ENCODE results near the gene GPR52.
"Not testable (repeated sequence)": the region's sequence is repeated elsewhere in the genome, so short reads cannot be mapped to it uniquely, and the experiment has no call there.

Gene GPR52, protein sequence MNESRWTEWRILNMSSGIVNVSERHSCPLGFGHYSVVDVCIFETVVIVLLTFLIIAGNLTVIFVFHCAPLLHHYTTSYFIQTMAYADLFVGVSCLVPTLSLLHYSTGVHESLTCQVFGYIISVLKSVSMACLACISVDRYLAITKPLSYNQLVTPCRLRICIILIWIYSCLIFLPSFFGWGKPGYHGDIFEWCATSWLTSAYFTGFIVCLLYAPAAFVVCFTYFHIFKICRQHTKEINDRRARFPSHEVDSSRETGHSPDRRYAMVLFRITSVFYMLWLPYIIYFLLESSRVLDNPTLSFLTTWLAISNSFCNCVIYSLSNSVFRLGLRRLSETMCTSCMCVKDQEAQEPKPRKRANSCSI

DNA sequence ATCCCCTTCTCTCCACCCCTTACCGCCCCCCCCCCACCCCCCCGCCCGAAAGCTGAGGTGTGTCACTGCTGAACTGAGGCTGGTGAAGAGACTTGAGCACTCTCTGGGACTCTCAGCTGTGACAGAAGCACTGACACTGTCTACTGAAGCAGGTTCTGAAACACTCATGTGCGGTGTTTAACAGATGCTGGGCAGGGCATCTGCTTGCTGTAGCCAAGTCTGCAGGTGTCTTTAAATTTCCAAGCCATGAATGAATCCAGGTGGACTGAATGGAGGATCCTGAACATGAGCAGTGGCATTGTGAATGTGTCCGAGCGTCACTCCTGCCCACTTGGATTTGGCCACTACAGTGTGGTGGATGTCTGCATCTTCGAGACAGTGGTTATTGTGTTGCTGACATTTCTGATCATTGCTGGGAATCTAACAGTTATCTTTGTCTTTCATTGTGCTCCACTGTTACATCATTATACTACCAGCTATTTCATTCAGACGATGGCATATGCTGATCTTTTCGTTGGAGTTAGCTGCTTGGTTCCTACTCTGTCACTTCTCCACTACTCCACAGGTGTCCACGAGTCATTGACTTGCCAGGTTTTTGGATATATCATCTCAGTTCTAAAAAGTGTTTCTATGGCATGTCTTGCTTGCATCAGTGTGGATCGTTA is at the start of gene GPR52:
Gene GPR52 (plus strand): TSS at position 99 of the 665 bp plus-strand sequence. CDS start 148 bp downstream, at position 247.
- Histone ChIP-seq H3K4me1 (ENCODE audit: control insufficient read depth, insufficient read depth, low read length) (no peaks in the 10 kb centered on the region), H3K4me3 (ENCODE audit: low read depth, low read length) (no peak within 1 kb of the TSS), H3K27me3 (ENCODE audit: control insufficient read depth, insufficient read depth, low read length) (no peaks in the 10 kb centered on the region)

GRCh38 chr1:174398246-174398645 is 49.5 kb upstream of the GPR52 start:
- H3K36me3 ChIP-seq (ENCODE audit: control insufficient read depth, insufficient read depth, low read length) = no peaks in the 10 kb centered on the region

More for the DNA sequence above, at the start of gene GPR52:
- no peaks in the 10 kb centered on the region for H3K9me3 ChIP-seq (ENCODE audit: control insufficient read depth, insufficient read depth, low read length)
- H3K36me3 ChIP-seq (ENCODE audit: control insufficient read depth, insufficient read depth, low read length) = no peaks in the 10 kb centered on the region
- H3K9ac ChIP-seq (ENCODE audit: low read depth, low read length) = no peak within 1 kb of the TSS

GRCh38 chr1:174399211-174399610 is 48.6 kb upstream of the GPR52 start:
- no peak overlapping the region for H3K9ac ChIP-seq (ENCODE audit: low read depth, low read length)
- no peak overlapping the region for H3K4me3 ChIP-seq (ENCODE audit: low read depth, low read length)
- no peaks in the 10 kb centered on the region for H3K4me1 ChIP-seq (ENCODE audit: control insufficient read depth, insufficient read depth, low read length)
- no peaks in the 10 kb centered on the region for H3K27me3 ChIP-seq (ENCODE audit: control insufficient read depth, insufficient read depth, low read length)
- H3K9me3 ChIP-seq (ENCODE audit: control insufficient read depth, insufficient read depth, low read length) = no peaks in the 10 kb centered on the region
- H3K36me3 ChIP-seq (ENCODE audit: control insufficient read depth, insufficient read depth, low read length) = no peaks in the 10 kb centered on the region

More at GRCh38 chr1:174398246-174398645, 49.5 kb upstream of the GPR52 start:
- no peak overlapping the region for H3K4me3 ChIP-seq (ENCODE audit: low read depth, low read length)
- no peaks in the 10 kb centered on the region for H3K4me1 ChIP-seq (ENCODE audit: control insufficient read depth, insufficient read depth, low read length)
- no peaks in the 10 kb centered on the region for H3K27me3 ChIP-seq (ENCODE audit: control insufficient read depth, insufficient read depth, low read length)
- H3K9ac ChIP-seq (ENCODE audit: low read depth, low read length) = no peak overlapping the region
- no peaks in the 10 kb centered on the region for H3K9me3 ChIP-seq (ENCODE audit: control insufficient read depth, insufficient read depth, low read length)

GRCh38 chr1:174401075-174401474 is 46.7 kb upstream of the GPR52 start:
- Histone ChIP-seq H3K4me3 (ENCODE audit: low read depth, low read length) (no peak overlapping the region), H3K27me3 (ENCODE audit: control insufficient read depth, insufficient read depth, low read length) (no peaks in the 10 kb centered on the region), H3K36me3 (ENCODE audit: control insufficient read depth, insufficient read depth, low read length) (no peaks in the 10 kb centered on the region), H3K9ac (ENCODE audit: low read depth, low read length) (no peak overlapping the region), H3K4me1 (ENCODE audit: control insufficient read depth, insufficient read depth, low read length) (no peaks in the 10 kb centered on the region), H3K9me3 (ENCODE audit: control insufficient read depth, insufficient read depth, low read length) (no peaks in the 10 kb centered on the region)

DNA sequence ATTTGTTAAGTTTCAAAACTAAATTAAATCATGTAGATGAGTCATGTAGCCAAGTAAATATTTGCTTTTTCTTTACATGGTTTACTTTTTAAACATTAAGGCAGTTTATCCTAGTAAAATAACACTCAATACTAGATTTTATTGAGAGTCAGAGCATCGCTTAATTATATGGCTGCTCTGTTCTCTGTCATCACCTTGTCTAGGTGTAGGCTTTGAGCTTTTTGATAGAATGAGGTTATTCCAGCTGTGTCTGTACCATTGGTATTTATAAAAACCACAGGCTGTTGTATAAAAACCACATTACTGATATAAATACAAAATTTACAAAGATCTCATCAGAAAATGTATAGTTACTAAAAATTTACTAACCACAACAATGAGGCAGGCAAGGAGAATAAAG is 42.5 kb upstream of the GPR52 start:
- Histone ChIP-seq H3K27me3 (ENCODE audit: control insufficient read depth, insufficient read depth, low read length) (no peaks in the 10 kb centered on the region), H3K9me3 (ENCODE audit: control insufficient read depth, insufficient read depth, low read length) (no peaks in the 10 kb centered on the region), H3K9ac (ENCODE audit: low read depth, low read length) (no peak overlapping the region), H3K36me3 (ENCODE audit: control insufficient read depth, insufficient read depth, low read length) (no peaks in the 10 kb centered on the region), H3K4me1 (ENCODE audit: control insufficient read depth, insufficient read depth, low read length) (no peaks in the 10 kb centered on the region), H3K4me3 (ENCODE audit: low read depth, low read length) (no peak overlapping the region)

DNA sequence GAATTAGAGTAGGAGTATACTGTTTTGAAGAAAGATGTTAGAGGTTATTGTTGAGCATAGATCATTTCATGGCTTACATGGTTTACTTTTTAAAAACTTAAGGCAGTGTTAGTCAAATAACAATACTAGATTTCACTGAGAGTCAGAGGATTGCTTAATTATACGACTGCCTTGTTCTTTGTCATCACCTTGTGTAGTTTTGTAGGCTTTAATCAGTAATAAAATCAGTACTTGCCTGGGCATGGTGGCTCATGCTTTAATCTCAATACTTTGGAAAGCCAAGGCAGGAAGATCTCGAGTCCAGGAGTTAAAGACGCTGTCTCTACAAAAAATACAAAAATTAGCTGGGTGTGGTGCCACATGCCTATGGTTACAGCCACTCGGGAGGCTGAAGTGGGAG is 41.3 kb upstream of the GPR52 start:
- Histone ChIP-seq H3K36me3 (ENCODE audit: control insufficient read depth, insufficient read depth, low read length) (no peaks in the 10 kb centered on the region), H3K27me3 (ENCODE audit: control insufficient read depth, insufficient read depth, low read length) (no peaks in the 10 kb centered on the region), H3K9ac (ENCODE audit: low read depth, low read length) (no peak overlapping the region), H3K4me3 (ENCODE audit: low read depth, low read length) (no peak overlapping the region), H3K9me3 (ENCODE audit: control insufficient read depth, insufficient read depth, low read length) (no peaks in the 10 kb centered on the region), H3K4me1 (ENCODE audit: control insufficient read depth, insufficient read depth, low read length) (no peaks in the 10 kb centered on the region)

DNA sequence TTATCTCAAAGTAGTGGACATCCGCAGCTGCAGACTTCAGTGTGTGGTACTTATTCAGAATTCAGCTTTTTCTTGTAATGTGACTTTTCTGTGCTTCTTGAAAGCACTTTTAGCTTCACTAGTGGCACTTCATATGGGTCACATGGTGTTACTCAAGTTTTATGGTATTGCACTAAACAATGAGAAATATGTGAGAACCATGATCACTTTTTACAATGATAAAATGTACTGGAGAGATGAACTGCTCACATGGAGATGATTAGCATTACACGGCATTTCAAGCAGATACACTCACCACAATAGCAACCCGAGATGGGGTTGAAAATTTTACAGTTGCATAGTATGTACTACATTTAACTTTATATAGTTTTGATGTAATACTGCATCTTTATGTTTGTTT is 40.1 kb upstream of the GPR52 start:
- Histone ChIP-seq H3K27me3 (ENCODE audit: control insufficient read depth, insufficient read depth, low read length) (no peaks in the 10 kb centered on the region), H3K4me1 (ENCODE audit: control insufficient read depth, insufficient read depth, low read length) (no peaks in the 10 kb centered on the region), H3K9me3 (ENCODE audit: control insufficient read depth, insufficient read depth, low read length) (no peaks in the 10 kb centered on the region), H3K9ac (ENCODE audit: low read depth, low read length) (no peak overlapping the region), H3K36me3 (ENCODE audit: control insufficient read depth, insufficient read depth, low read length) (no peaks in the 10 kb centered on the region), H3K4me3 (ENCODE audit: low read depth, low read length) (no peak overlapping the region)

- H3K4me1 ChIP-seq (ENCODE audit: control insufficient read depth, insufficient read depth, low read length) = no peaks in the 10 kb centered on the region
- H3K9me3 ChIP-seq (ENCODE audit: control insufficient read depth, insufficient read depth, low read length) = no peaks in the 10 kb centered on the region
- H3K27me3 ChIP-seq (ENCODE audit: control insufficient read depth, insufficient read depth, low read length) = no peaks in the 10 kb centered on the region
- H3K36me3 ChIP-seq (ENCODE audit: control insufficient read depth, insufficient read depth, low read length) = no peaks in the 10 kb centered on the region
- no peak overlapping the region for H3K4me3 ChIP-seq (ENCODE audit: low read depth, low read length)
- no peak overlapping the region for H3K9ac ChIP-seq (ENCODE audit: low read depth, low read length)
Measured at GRCh38 chr1:174408146-174408545, 39.6 kb upstream of the GPR52 start.

- not testable (repeated sequence) for H3K27me3 ChIP-seq (ENCODE audit: control insufficient read depth, insufficient read depth, low read length); H3K4me1 ChIP-seq (ENCODE audit: control insufficient read depth, insufficient read depth, low read length); H3K36me3 ChIP-seq (ENCODE audit: control insufficient read depth, insufficient read depth, low read length); H3K9me3 ChIP-seq (ENCODE audit: control insufficient read depth, insufficient read depth, low read length); H3K4me3 ChIP-seq (ENCODE audit: low read depth, low read length); H3K9ac ChIP-seq (ENCODE audit: low read depth, low read length)
Measured at GRCh38 chr1:174409801-174410200, 38.0 kb upstream of the GPR52 start.

DNA sequence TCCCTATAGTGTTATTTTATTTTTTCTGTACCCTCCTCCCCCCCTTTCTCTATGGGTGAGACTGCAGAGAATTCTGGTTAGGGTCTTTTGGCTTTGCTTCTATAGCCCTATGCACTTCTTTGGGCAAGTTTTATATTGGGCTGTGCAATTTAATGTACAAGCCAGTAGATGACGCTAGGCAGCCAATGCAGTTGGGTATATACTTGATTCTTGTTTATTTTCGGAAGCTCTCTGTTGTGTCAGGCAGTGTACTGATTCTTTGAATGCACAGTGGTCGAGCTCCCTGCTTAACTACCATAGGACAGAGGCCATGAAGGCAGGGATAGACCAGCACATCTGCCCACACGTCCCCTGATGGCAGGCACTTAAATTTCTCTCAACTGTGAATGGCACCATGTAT is 34.1 kb upstream of the GPR52 start:
- H3K36me3 ChIP-seq (ENCODE audit: control insufficient read depth, insufficient read depth, low read length) = no peaks in the 10 kb centered on the region
- no peaks in the 10 kb centered on the region for H3K9me3 ChIP-seq (ENCODE audit: control insufficient read depth, insufficient read depth, low read length)
- H3K27me3 ChIP-seq (ENCODE audit: control insufficient read depth, insufficient read depth, low read length) = no peaks in the 10 kb centered on the region
- H3K4me3 ChIP-seq (ENCODE audit: low read depth, low read length) = no peak overlapping the region
- H3K4me1 ChIP-seq (ENCODE audit: control insufficient read depth, insufficient read depth, low read length) = no peaks in the 10 kb centered on the region
- no peak overlapping the region for H3K9ac ChIP-seq (ENCODE audit: low read depth, low read length)

- Histone ChIP-seq H3K9ac (ENCODE audit: low read depth, low read length) (no peak overlapping the region), H3K27me3 (ENCODE audit: control insufficient read depth, insufficient read depth, low read length) (no peaks in the 10 kb centered on the region), H3K4me3 (ENCODE audit: low read depth, low read length) (no peak overlapping the region), H3K9me3 (ENCODE audit: control insufficient read depth, insufficient read depth, low read length) (no peaks in the 10 kb centered on the region), H3K4me1 (ENCODE audit: control insufficient read depth, insufficient read depth, low read length) (no peaks in the 10 kb centered on the region), H3K36me3 (ENCODE audit: control insufficient read depth, insufficient read depth, low read length) (no peaks in the 10 kb centered on the region)
Measured at GRCh38 chr1:174414203-174414602, 33.6 kb upstream of the GPR52 start.

DNA sequence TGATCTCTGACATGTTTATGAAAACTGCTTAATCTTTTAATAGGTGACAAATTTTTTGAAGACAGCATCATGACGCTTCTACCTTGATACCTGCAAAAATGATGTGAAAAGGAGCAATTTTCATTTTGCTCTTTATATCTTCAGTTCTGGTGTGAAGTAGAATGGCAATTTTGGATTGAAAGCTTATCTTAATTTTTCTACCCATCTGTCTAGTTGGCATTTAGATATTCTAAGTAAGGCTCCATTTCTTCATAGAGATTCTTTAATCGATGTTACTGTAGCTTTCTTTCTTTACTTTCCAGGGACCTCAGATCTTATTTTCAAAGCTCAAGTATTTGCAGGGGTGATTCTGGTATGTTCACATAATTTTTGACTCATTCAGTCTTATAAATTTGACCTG is 32.3 kb upstream of the GPR52 start:
- Histone ChIP-seq H3K4me1 (ENCODE audit: control insufficient read depth, insufficient read depth, low read length) (no peaks in the 10 kb centered on the region), H3K9me3 (ENCODE audit: control insufficient read depth, insufficient read depth, low read length) (no peaks in the 10 kb centered on the region)

More for the DNA sequence above, 32.3 kb upstream of the GPR52 start:
- no peak overlapping the region for H3K4me3 ChIP-seq (ENCODE audit: low read depth, low read length)
- H3K9ac ChIP-seq (ENCODE audit: low read depth, low read length) = no peak overlapping the region
- no peaks in the 10 kb centered on the region for H3K27me3 ChIP-seq (ENCODE audit: control insufficient read depth, insufficient read depth, low read length)
- H3K36me3 ChIP-seq (ENCODE audit: control insufficient read depth, insufficient read depth, low read length) = no peaks in the 10 kb centered on the region
